HEK293 (cell line): ENCODE data around the gene PORCN.

Experiments used
- CTCF ChIA-PET: fragments of 350-600 bp; formaldehyde crosslinking; extraction: SDS; loops from one replicate; lab custom pipeline; 2021; ENCODE audit warnings: antibody characterized with exemption; lab: Yijun Ruan, JAX
- POLR2A ChIA-PET: fragments of 300-600 bp; formaldehyde crosslinking; extraction: SDS; loops from one replicate; lab custom pipeline; 2020; ENCODE audit warnings: antibody characterized with exemption, inconsistent platforms; lab: Yijun Ruan, JAX
- H3K27ac ChIP-seq: fragments of 200-500 bp; sonication (Bioruptor generic); 2 replicates; pipeline ENCODE4 v1.5.1; 2014; ENCODE audit warnings: low read depth, low read length, control low read depth, inconsistent platforms; ENCODE audit errors: extremely low read depth
- H3K36me3 ChIP-seq, 2 experiments: fragments of 200-500 bp in 1 of 2; sonication (Bioruptor generic) in 1 of 2; 1 replicate in 1 of 2; 2 replicates in 1 of 2; pipeline ENCODE4 v1.5.1; 2014 to 2017; ENCODE audit warnings: inconsistent platforms in 2 of 2, low read length in 2 of 2; ENCODE audit not compliant: control insufficient read depth in 2 of 2, insufficient read depth in 1 of 2
- H3K4me1 ChIP-seq: fragments of 200-500 bp; sonication (Bioruptor generic); 2 replicates; pipeline ENCODE4 v1.5.1; 2014; ENCODE audit warnings: mild to moderate bottlenecking, low read length, inconsistent platforms; ENCODE audit not compliant: control insufficient read depth, insufficient read depth
- H3K4me3 ChIP-seq: 2 replicates; pipeline ENCODE4 v1.5.1; 2011; ENCODE audit warnings: low read depth, mild to moderate bottlenecking, control low read depth, low read length, moderate library complexity
- H3K9me3 ChIP-seq: fragments of 200-500 bp; sonication (Bioruptor generic); 2 replicates; pipeline ENCODE4 v1.5.1; 2014; ENCODE audit warnings: low read depth, low read length, inconsistent platforms; ENCODE audit not compliant: control insufficient read depth, insufficient read depth
- FEZF1 ChIP-seq: fragments of 450-650 bp; formaldehyde crosslinking; IDR thresholded peaks from 2 replicates; pipeline ENCODE4 v1.5.1; 2016; ENCODE audit warnings: missing biosample characterization, missing genetic modification characterization
- KLF7 ChIP-seq: fragments of 450-650 bp; formaldehyde crosslinking; IDR thresholded peaks from 2 replicates; pipeline ENCODE4 v1.5.1; 2016; ENCODE audit warnings: missing biosample characterization, missing genetic modification characterization, borderline replicate concordance
- REPIN1 ChIP-seq: fragments of 450-650 bp; formaldehyde crosslinking; IDR thresholded peaks from 2 replicates; pipeline ENCODE4 v1.5.1; 2017; ENCODE audit warnings: missing biosample characterization, missing genetic modification characterization, low read depth
- SCRT2 ChIP-seq: fragments of 450-650 bp; formaldehyde crosslinking; IDR thresholded peaks from 2 replicates; pipeline ENCODE4 v1.5.1; 2016; ENCODE audit warnings: missing biosample characterization, missing genetic modification characterization
- ZBTB1 ChIP-seq: fragments of 450-650 bp; formaldehyde crosslinking; IDR thresholded peaks from 2 replicates; pipeline ENCODE4 v1.5.1; 2016; ENCODE audit warnings: missing biosample characterization, missing genetic modification characterization
- ZBTB26 ChIP-seq: fragments of 450-650 bp; formaldehyde crosslinking; optimal IDR thresholded peaks from 2 replicates; pipeline ENCODE3; 2016; ENCODE audit warnings: missing biosample characterization, mild to moderate bottlenecking, missing genetic modification characterization
- ZFP3 ChIP-seq: fragments of 450-650 bp; formaldehyde crosslinking; IDR thresholded peaks from 2 replicates; pipeline ENCODE4 v1.5.1; 2016; ENCODE audit warnings: low read depth, missing biosample characterization, missing genetic modification characterization
- ZIC2 ChIP-seq: fragments of 450-650 bp; formaldehyde crosslinking; IDR thresholded peaks from 2 replicates; pipeline ENCODE4 v1.5.1; 2016; ENCODE audit warnings: missing biosample characterization, missing genetic modification characterization
- ZNF10 ChIP-seq: fragments of 450-650 bp; formaldehyde crosslinking; IDR thresholded peaks from 2 replicates; pipeline ENCODE4 v1.5.1; 2017; ENCODE audit warnings: missing biosample characterization, missing genetic modification characterization
- ZNF133 ChIP-seq: fragments of 450-650 bp; formaldehyde crosslinking; IDR thresholded peaks from 2 replicates; pipeline ENCODE4 v1.5.1; 2016; ENCODE audit warnings: missing biosample characterization, missing genetic modification characterization
- ZNF155 ChIP-seq: fragments of 450-650 bp; formaldehyde crosslinking; IDR thresholded peaks from 2 replicates; pipeline ENCODE4 v1.5.1; 2016; ENCODE audit warnings: missing biosample characterization, missing genetic modification characterization
- ZNF416 ChIP-seq: fragments of 450-650 bp; formaldehyde crosslinking; IDR thresholded peaks from 2 replicates; pipeline ENCODE4 v1.5.1; 2016; ENCODE audit warnings: missing biosample characterization, missing genetic modification characterization
- ZNF48 ChIP-seq: fragments of 450-650 bp; formaldehyde crosslinking; IDR thresholded peaks from 2 replicates; pipeline ENCODE4 v1.5.1; 2016; ENCODE audit warnings: missing biosample characterization, missing genetic modification characterization
- ZNF510 ChIP-seq: fragments of 450-650 bp; formaldehyde crosslinking; IDR thresholded peaks from 2 replicates; pipeline ENCODE4 v1.5.1; 2018; ENCODE audit warnings: mild to moderate bottlenecking, missing genetic modification characterization, missing biosample characterization; ENCODE audit not compliant: insufficient replicate concordance
- ZNF623 ChIP-seq: fragments of 450-650 bp; formaldehyde crosslinking; IDR thresholded peaks from 2 replicates; pipeline ENCODE4 v1.5.1; 2016; ENCODE audit warnings: missing biosample characterization, missing genetic modification characterization
- ZNF664 ChIP-seq: fragments of 450-650 bp; formaldehyde crosslinking; IDR thresholded peaks from 2 replicates; pipeline ENCODE4 v1.5.1; 2016; ENCODE audit warnings: missing biosample characterization, missing genetic modification characterization
- ZNF777 ChIP-seq: fragments of 450-650 bp; formaldehyde crosslinking; IDR thresholded peaks from 2 replicates; pipeline ENCODE4 v1.5.1; 2017; ENCODE audit warnings: missing biosample characterization, missing genetic modification characterization, borderline replicate concordance
- ZNF785 ChIP-seq: fragments of 450-650 bp; formaldehyde crosslinking; IDR thresholded peaks from 2 replicates; pipeline ENCODE4 v1.5.1; 2016; ENCODE audit warnings: missing biosample characterization, missing genetic modification characterization
- ZNF791 ChIP-seq: fragments of 450-650 bp; formaldehyde crosslinking; IDR thresholded peaks from 2 replicates; pipeline ENCODE4 v1.5.1; 2016; ENCODE audit warnings: missing biosample characterization, missing genetic modification characterization
- ZNF830 ChIP-seq: fragments of 450-650 bp; IDR thresholded peaks from 2 replicates; pipeline ENCODE4 v1.5.0; 2018; ENCODE audit warnings: missing biosample characterization, missing genetic modification characterization, low read depth, mild to moderate bottlenecking, moderate library complexity
- ZSCAN16 ChIP-seq: fragments of 450-650 bp; formaldehyde crosslinking; IDR thresholded peaks from 2 replicates; pipeline ENCODE4 v1.5.1; 2016; ENCODE audit warnings: missing biosample characterization, missing genetic modification characterization
- TF ChIP-seq, protein P1 (sequence below): fragments of 450-650 bp; formaldehyde crosslinking; IDR thresholded peaks from 2 replicates; pipeline ENCODE4 v1.5.1; 2016; ENCODE audit warnings: missing biosample characterization, missing genetic modification characterization

The PORCN gene

GRCh38 chrX:48540028-48540375 is 31.2 kb downstream of the PORCN start (continued):
- TF ChIP-seq KLF7 (tag by site-specific recombination) (no peak), ZNF48 (tag by site-specific recombination) (no peak), ZIC2 (tag by site-specific recombination) (no peak), ZNF830 (no peak), REPIN1 (tag by site-specific recombination) (no peak), ZBTB1 (tag by site-specific recombination) (no peak), ZFP3 (tag by site-specific recombination) (no peak), ZNF623 (tag by site-specific recombination) (no peak), SCRT2 (no peak), ZNF155 (tag by site-specific recombination) (no peak), ZSCAN16 (tag by site-specific recombination) (no peak)
- TF ChIP-seq, protein P1, sequence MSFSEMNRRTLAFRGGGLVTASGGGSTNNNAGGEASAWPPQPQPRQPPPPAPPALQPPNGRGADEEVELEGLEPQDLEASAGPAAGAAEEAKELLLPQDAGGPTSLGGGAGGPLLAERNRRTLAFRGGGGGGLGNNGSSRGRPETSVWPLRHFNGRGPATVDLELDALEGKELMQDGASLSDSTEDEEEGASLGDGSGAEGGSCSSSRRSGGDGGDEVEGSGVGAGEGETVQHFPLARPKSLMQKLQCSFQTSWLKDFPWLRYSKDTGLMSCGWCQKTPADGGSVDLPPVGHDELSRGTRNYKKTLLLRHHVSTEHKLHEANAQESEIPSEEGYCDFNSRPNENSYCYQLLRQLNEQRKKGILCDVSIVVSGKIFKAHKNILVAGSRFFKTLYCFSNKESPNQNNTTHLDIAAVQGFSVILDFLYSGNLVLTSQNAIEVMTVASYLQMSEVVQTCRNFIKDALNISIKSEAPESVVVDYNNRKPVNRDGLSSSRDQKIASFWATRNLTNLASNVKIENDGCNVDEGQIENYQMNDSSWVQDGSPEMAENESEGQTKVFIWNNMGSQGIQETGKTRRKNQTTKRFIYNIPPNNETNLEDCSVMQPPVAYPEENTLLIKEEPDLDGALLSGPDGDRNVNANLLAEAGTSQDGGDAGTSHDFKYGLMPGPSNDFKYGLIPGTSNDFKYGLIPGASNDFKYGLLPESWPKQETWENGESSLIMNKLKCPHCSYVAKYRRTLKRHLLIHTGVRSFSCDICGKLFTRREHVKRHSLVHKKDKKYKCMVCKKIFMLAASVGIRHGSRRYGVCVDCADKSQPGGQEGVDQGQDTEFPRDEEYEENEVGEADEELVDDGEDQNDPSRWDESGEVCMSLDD (tag by site-specific recombination): no peak

DNA sequence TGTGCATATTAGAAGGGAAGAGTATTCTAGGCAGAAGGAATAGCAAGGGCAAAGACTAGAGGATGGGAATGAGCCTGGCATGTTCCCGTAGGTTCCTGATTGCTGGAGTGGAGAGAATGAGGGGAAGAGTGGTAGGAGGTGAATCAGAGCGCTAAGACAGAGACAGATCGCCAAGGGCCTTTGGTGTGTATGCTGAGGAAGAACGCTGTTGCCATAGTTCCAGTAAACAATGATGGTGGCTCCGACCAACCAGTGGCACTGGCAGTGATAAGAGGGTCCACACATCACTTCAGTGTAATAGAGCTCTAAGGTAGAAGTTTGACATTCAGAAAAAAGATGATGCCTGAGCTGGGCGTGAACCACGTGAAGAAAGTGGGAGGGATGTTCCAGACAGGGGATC is 31.7 kb downstream of the PORCN start:
- H3K4me1 ChIP-seq: no peaks in the 10 kb centered on the region
- H3K9me3 ChIP-seq: no peaks in the 10 kb centered on the region
- ChIA-PET POLR2A (interaction anchor here (1.4 to 2.6 kb wide), 6 partner anchors 9 to 197 kb away, joined by 4 to 16 read pairs (median 8); partner anchors contain the start of genes EBP and RBM3), CTCF (interaction anchor here (0.8 to 0.9 kb wide), 2 partner anchors 13 to 31 kb away, joined by 3 read pairs; no protein-coding TSS in a partner anchor)
- no peak overlapping the region for H3K27ac ChIP-seq
- H3K4me3 ChIP-seq: peak overlapping the region; percentile 68; the same call in 1 of the 2 replicates
- no peak for TF ChIP-seq ZNF785 (tag by site-specific recombination)
- TF ChIP-seq ZNF791 (tag by site-specific recombination): no peak
- no peak for TF ChIP-seq ZBTB26 (tag by site-specific recombination)
- TF ChIP-seq ZNF510 (tag by site-specific recombination): no peak
- no peak for TF ChIP-seq ZNF664 (tag by site-specific recombination)
- no peak for TF ChIP-seq ZNF10 (tag by site-specific recombination)
- TF ChIP-seq ZNF416 (tag by site-specific recombination): no peak
- no peak for TF ChIP-seq ZNF777 (tag by site-specific recombination)
- no peak for TF ChIP-seq FEZF1 (tag by site-specific recombination)
- no peak for TF ChIP-seq ZNF133 (tag by site-specific recombination)
- TF ChIP-seq, all 188 proteins: peak for 0
- H3K36me3 ChIP-seq: peaks cover 12 to 26% of the 10 kb centered on the region in 2 experiments; a peak in 2 of 3 replicates
